ENCODE results near the gene PCMTD2.

The PCMTD2 gene

DNA sequence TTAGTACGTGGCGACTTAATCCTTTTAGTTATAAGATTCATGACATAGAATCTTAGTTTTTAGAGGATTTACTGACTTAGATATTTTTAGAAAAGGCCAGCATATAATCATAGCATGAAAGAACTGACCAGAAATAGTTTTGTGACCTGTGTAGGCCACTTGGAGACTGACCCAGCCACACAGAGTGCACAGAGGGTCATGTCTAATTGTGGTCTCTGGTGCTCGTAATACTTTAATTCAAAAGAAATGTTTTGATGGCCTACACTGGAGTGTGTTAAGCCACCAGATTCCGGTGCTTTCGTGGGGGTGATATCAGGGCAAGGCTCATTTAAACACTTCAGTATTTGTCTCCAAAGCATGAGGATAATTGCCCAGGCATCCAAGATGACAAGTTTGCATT is 11.4 kb downstream of the PCMTD2 start:
- TF ChIP-seq, protein P1, sequence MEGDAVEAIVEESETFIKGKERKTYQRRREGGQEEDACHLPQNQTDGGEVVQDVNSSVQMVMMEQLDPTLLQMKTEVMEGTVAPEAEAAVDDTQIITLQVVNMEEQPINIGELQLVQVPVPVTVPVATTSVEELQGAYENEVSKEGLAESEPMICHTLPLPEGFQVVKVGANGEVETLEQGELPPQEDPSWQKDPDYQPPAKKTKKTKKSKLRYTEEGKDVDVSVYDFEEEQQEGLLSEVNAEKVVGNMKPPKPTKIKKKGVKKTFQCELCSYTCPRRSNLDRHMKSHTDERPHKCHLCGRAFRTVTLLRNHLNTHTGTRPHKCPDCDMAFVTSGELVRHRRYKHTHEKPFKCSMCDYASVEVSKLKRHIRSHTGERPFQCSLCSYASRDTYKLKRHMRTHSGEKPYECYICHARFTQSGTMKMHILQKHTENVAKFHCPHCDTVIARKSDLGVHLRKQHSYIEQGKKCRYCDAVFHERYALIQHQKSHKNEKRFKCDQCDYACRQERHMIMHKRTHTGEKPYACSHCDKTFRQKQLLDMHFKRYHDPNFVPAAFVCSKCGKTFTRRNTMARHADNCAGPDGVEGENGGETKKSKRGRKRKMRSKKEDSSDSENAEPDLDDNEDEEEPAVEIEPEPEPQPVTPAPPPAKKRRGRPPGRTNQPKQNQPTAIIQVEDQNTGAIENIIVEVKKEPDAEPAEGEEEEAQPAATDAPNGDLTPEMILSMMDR (IDR thresholded peaks at IDR 0.05; ENCODE audit: low read depth, low read length), result no peak
- no peak overlapping the region for H3K4me3 ChIP-seq (replicated peaks in 1 of 2; ENCODE audit: low read depth in 2 of 2, low read length in 2 of 2)
- no peak for DNase-seq (ENCODE audit: low read depth in 2 of 2)

DNA sequence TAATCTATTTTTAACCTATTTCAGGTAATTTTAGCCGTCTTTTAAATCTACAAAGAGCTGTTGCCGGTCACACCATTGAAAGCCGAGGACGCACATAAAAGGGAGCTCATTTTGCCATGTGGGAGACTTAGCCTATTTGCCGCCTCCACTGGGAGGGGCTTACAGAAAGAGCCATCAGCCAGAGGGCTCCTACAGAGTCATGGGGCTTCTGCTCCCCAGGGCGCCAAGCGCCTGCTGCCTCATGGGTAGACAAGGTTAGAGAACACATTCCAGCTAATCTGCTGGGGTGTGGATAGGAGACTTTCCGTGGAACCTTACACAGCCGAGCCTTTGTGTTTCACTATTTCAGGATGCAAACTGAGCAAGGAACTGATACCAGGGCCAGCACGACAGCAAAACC is 12.6 kb downstream of the PCMTD2 start:
- no peak overlapping the region for H3K4me3 ChIP-seq (replicated peaks in 1 of 2; ENCODE audit: low read depth in 2 of 2, low read length in 2 of 2)
- TF ChIP-seq, protein P1 (IDR thresholded peaks at IDR 0.05; ENCODE audit: low read depth, low read length), result no peak
- DNase-seq (ENCODE audit: low read depth in 2 of 2), result no peak

DNA sequence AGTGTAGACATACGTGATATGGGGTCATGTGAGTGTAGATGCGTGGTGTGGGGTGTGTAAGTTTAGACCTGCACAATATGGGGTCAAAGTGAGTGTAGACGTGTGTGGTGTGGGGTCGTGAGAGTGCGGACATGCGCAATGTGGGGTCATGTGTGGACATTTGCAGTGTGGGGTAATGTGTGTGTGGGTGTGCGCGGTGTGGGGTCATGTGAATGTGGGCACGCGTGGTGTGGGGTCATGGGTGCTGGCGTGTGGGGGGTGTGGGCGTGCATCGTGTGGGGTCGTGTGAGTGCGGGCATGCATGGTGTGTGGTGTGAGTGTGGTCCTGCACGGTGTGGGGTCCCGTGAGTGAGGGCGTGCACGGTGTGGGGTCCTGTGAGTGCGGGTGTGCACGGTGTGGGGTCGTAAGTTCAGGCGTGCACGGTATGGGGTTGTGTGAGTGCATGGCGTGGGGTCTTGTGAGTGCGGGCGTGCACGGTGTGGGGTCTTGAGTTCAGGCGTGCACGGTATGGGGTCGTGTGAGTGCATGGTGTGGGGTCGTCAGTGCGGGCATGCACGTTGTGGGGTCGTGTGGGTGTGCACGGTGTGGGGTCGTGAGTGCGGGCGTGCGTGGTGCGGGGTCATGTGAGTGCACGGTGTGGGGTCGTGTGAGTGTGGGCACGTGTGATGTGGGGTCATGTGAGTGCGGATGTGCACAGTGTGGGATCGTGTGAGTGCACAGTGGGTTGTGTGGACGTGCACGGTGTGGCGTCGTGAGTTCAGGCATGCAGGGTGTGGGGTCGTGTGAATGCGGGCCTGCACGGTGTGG is 14.3 kb downstream of the PCMTD2 start:
- H3K4me3 ChIP-seq (replicated peaks in 1 of 2; ENCODE audit: low read depth in 2 of 2, low read length in 2 of 2), result no peak overlapping the region
- TF ChIP-seq, protein P1 (IDR thresholded peaks at IDR 0.05; ENCODE audit: low read depth, low read length), result no peak
- no peak for DNase-seq (ENCODE audit: low read depth in 2 of 2)

DNA sequence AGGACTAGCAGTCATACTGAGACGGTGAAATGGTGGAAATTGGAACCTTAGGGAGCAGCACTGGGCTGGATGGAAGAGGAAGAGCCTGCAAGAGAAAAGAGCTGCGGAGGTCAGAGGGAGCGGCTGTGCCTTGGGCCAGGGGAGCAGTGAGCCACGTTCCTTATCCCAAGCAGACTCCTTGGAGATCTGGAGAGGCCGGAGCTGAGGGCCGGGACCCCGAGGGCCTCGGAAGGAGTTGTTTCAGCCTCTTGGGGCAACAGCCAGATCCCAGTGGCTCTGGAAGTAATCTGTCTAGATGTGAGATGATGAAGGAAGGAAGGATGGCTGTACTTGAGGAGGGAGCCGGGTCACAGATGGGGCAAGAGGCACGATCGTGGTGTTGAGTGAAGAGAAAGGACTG is 16.1 kb downstream of the PCMTD2 start:
- TF ChIP-seq, protein P1 (IDR thresholded peaks at IDR 0.05; ENCODE audit: low read depth, low read length), result no peak
- DNase-seq (ENCODE audit: low read depth in 2 of 2), result no peak
- no peak overlapping the region for H3K4me3 ChIP-seq (replicated peaks in 1 of 2; ENCODE audit: low read depth in 2 of 2, low read length in 2 of 2)

DNA sequence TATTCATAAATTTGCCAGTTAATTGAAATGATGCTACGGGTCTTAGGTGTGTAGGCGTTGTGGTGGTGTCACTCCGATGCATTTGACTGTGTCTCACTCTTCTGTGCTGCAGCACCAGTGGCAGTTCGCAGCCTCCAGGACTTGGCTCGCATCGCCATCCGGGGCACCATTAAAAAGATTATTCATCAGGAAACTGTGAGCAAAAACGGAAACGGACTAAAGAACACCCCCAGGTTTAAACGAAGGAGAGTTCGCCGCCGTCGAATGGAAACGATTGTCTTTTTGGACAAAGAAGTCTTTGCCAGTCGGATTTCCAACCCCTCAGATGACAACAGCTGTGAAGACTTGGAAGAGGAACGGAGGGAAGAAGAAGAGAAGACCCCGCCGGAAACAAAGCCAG is 17.6 kb downstream of the PCMTD2 start:
- DNase-seq (ENCODE audit: low read depth in 2 of 2), result no peak
- no peak overlapping the region for H3K4me3 ChIP-seq (replicated peaks in 1 of 2; ENCODE audit: low read depth in 2 of 2, low read length in 2 of 2)
- TF ChIP-seq, protein P1 (IDR thresholded peaks at IDR 0.05; ENCODE audit: low read depth, low read length), result no peak

DNA sequence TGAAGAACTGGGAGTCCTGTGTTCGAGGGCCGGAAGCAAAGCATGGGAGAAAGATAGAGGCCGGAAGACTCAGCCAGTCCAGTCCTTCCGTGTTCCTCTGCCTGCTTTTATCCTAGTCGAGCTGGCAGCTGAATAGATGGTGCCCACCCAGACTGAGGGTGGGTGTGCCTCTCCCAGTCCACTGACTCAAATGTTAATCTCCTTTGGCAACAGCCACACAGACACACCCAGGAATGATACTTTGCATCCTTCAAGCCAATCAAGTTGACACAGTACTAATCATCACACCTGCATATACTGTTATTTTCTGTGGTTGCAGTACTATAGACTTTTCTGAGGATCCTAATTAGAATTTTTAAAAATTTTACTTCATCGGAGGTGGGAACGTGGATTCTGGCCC is 21.3 kb downstream of the PCMTD2 start:
- TF ChIP-seq, protein P1 (IDR thresholded peaks at IDR 0.05; ENCODE audit: low read depth, low read length), result no peak
- no peak overlapping the region for H3K4me3 ChIP-seq (replicated peaks in 1 of 2; ENCODE audit: low read depth in 2 of 2, low read length in 2 of 2)
- DNase-seq (ENCODE audit: low read depth in 2 of 2), result no peak

Measured in cardiac fibroblast (primary cell).